ENCODE results near the gene COX7B.

Gene COX7B

DNA sequence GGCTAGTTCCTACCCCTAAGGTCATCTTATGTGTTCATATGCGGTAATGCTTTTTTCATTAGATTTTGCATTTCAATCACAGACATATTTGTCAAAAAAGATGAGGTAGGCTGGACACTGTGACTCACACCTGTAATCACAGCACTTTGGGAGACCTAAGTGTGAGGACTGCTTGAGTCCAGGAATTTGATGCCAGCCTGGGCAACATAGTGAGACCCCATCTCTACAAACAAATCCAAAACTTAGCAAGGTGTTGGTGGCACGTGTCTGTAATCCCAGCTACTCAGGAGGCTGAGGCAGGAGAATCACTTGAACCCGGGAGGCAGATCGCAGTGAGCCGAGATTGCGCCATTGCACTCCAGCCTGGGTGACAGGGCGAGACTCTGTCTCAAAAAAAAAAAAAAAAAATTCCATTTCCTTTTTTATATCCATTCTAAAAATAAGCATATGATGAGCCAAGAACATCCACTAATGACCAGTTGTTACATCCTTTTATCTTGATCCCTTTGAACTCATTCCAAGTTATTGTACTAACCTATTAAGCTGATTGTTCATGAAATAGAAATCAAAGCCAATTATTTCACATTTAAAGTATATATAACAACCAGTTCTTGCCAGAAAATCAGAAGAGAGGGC lies 46.8 kb downstream of the COX7B start:
- no peak for DNase-seq

DNA sequence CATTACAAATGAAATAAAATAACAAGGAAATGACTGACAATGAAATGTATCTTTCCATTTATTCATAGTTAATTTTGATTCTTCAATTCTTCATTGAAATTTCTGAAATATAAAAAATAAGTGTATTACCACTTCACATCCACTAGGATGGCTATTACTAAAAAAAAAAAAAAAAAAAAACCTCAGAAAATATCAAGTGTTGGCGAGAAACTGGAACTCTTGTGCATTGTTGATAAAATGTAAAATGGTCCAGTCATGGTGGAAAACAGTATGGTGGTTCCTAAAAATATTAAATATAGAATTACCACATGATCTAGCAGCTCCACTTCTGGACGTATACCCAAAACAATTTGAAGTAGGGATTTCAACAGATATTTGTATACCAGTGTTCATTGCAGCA lies 47.3 kb downstream of the COX7B start:
- DNase-seq = no peak

DNA sequence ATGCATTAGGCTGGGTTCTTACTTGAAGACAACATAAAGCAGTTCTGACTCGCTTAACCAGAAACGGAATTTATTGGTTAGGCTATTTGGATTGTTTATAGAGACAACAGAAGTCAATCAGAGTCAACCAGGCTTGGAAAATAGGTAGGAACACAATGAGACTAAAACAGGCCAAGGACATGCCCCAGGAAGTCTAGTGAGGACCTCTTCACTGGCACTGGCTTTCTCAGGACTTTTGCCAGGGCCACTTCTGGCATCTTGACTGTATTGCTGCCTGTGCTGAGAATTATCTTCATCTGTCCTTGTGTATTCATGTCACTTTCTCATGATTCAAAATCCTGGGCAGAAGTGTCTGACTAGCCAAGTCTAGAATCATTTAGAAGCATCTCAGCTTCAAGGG lies 50.6 kb downstream of the COX7B start:
- DNase-seq = no peak

DNA sequence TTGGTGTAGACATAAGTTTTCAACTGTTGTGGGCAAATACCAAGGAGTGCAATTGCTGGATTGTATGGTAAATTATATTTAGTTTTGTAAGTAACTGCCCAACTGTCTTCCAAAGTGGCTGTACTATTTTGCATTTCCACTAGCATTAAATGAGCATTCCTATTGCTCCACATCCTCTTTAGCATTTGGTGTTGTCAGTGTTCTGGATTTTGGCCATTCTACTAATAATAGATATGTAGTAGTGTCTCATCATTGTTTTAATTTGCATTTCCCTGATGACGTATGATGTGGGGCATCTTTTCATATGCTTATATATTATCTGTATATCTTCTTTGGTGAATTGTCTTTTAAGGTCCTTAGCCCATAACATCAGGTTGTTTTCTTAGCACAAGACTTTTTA lies 52.9 kb downstream of the COX7B start:
- no peak for DNase-seq

DNA sequence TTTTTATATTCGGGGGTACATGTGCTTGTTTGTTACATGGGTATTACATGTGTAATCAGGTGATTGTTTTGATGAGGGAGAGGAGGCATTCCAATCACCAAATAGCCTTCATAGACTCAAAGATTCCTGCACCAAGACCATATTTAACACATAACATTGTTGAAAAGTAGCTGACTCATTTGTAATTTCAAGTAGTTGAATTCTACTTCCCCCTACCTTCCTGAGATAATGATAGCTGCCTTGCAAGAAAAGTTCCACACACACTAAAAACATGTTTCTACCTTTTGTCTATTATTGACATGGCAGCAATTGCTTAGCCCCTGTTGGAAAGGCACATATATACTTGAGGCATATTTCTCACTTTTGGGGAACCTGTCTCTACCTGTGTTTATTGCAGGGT lies 54.0 kb downstream of the COX7B start:
- no peak for DNase-seq

DNA sequence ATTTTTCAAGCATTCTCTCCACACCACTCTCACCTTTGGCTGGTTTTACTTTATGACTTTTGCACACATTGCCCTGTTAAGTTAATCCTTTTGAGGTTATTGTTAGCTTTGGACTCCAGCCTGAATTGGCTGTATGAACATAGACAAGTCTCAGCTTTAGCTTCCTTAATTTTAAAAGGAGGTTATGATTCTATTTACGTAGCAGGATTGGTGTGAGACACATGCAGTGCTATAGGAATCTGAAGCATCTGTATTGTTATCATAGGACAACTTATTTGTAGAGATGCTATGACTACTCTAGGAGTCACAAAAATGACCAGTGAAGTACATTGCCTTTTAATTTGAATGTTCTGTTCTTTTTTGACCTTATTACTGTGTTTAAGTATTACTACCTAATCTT lies 54.4 kb downstream of the COX7B start:
- DNase-seq = no peak
